Activated T-helper 17 cell treated with anti-CD3 and anti-CD28 coated beads, Interleukin-2, amount 50 U/mL, for 72 hours (primary cell): ENCODE results near the gene CSPG5. TPM values are rescaled to one million over a fixed set of nuclear protein-coding genes. Genes with fewer than 3 reads are reported as not detected.
A peak's percentile ranks its signal among the peaks of the same experiment; 100 is the strongest.

Source experiments
- ATAC-seq: fragments of 150-1000 bp; cut with Tn5 transposase; replicated peaks from 2 replicates; pipeline ENCODE4 v1.10.0; 2021; ENCODE audit warnings: mild to moderate bottlenecking, moderate library complexity
- H3K27ac Mint-ChIP-seq: one replicate; pipeline ENCODE4 v1.8.0; 2022; ENCODE audit warnings: mixed read lengths
- H3K27me3 Mint-ChIP-seq: one replicate; pipeline ENCODE4 v1.8.0; 2022; ENCODE audit warnings: mixed read lengths
- H3K36me3 Mint-ChIP-seq: one replicate; pipeline ENCODE4 v1.8.0; 2022; ENCODE audit warnings: low read depth, mild to moderate bottlenecking, mixed read lengths
- H3K4me1 Mint-ChIP-seq: one replicate; pipeline ENCODE4 v1.8.0; 2022; ENCODE audit warnings: mixed read lengths
- H3K4me3 Mint-ChIP-seq: one replicate; pipeline ENCODE4 v1.8.0; 2022; ENCODE audit warnings: mild to moderate bottlenecking, mixed read lengths
- H3K9me3 Mint-ChIP-seq: one replicate; pipeline ENCODE4 v1.8.0; 2022; ENCODE audit warnings: mixed read lengths
- total RNA-seq, 2 donors: library from RNA; stranded (reverse); gene quantifications; one replicate each; pipeline ENCODE4 v1.2.3, GENCODE V29; 2022

CSPG5 gene
- total RNA-seq, 2 donors from 2014 or later: 0.79 to 0.91 TPM

- no peaks in the 10 kb centered on the region for H3K9me3 Mint-ChIP-seq
- no peak for ATAC-seq
- no peaks in the 10 kb centered on the region for H3K36me3 Mint-ChIP-seq
- no peak overlapping the region for H3K4me3 Mint-ChIP-seq
- H3K27ac Mint-ChIP-seq: no peak overlapping the region
- no peaks in the 10 kb centered on the region for H3K4me1 Mint-ChIP-seq
- peaks cover 4% of the 10 kb centered on the region for H3K27me3 Mint-ChIP-seq
These were observed 42.3 kb downstream of the CSPG5 start for GRCh38 chr3:47536221-47536891.

GRCh38 chr3:47533996-47534454, 44.6 kb downstream of the CSPG5 start:
- ATAC-seq: no peak
- Mint-ChIP-seq H3K27me3 (peaks cover 4% of the 10 kb centered on the region), H3K9me3 (no peaks in the 10 kb centered on the region), H3K4me3 (no peak overlapping the region), H3K36me3 (no peaks in the 10 kb centered on the region), H3K4me1 (no peaks in the 10 kb centered on the region), H3K27ac (no peak overlapping the region)

GRCh38 chr3:47533481-47533880, 45.2 kb downstream of the CSPG5 start:
- H3K4me1 Mint-ChIP-seq: no peaks in the 10 kb centered on the region
- H3K27me3 Mint-ChIP-seq: no peaks in the 10 kb centered on the region
- H3K9me3 Mint-ChIP-seq: no peaks in the 10 kb centered on the region
- no peak overlapping the region for H3K27ac Mint-ChIP-seq
- H3K4me3 Mint-ChIP-seq: no peak overlapping the region
- peak; percentile 42 for ATAC-seq
- H3K36me3 Mint-ChIP-seq: no peaks in the 10 kb centered on the region

GRCh38 chr3:47527952-47528725, 50.5 kb downstream of the CSPG5 start:
- H3K36me3 Mint-ChIP-seq: no peaks in the 10 kb centered on the region
- H3K27ac Mint-ChIP-seq: no peak overlapping the region
- ATAC-seq: no peak
- H3K4me1 Mint-ChIP-seq: no peaks in the 10 kb centered on the region
- H3K4me3 Mint-ChIP-seq: no peak overlapping the region
- peaks cover 4% of the 10 kb centered on the region for H3K9me3 Mint-ChIP-seq
- no peaks in the 10 kb centered on the region for H3K27me3 Mint-ChIP-seq

- ATAC-seq: no peak
- peaks cover 4% of the 10 kb centered on the region for H3K9me3 Mint-ChIP-seq
- H3K4me1 Mint-ChIP-seq: peaks cover 4% of the 10 kb centered on the region
- H3K27me3 Mint-ChIP-seq: no peaks in the 10 kb centered on the region
- no peaks in the 10 kb centered on the region for H3K36me3 Mint-ChIP-seq
- H3K4me3 Mint-ChIP-seq: no peak overlapping the region
- no peak overlapping the region for H3K27ac Mint-ChIP-seq
These were observed 53.0 kb downstream of the CSPG5 start for GRCh38 chr3:47525617-47526016.

- Mint-ChIP-seq H3K4me1 (peaks cover 4% of the 10 kb centered on the region), H3K36me3 (no peaks in the 10 kb centered on the region), H3K27me3 (no peaks in the 10 kb centered on the region), H3K4me3 (no peak overlapping the region), H3K27ac (no peak overlapping the region), H3K9me3 (peaks cover 4% of the 10 kb centered on the region)
- ATAC-seq: no peak
These were observed 55.2 kb downstream of the CSPG5 start for GRCh38 chr3:47523310-47524073.

- Mint-ChIP-seq H3K4me1 (peaks cover 4% of the 10 kb centered on the region), H3K36me3 (no peaks in the 10 kb centered on the region), H3K27me3 (no peaks in the 10 kb centered on the region), H3K4me3 (no peak overlapping the region), H3K9me3 (no peaks in the 10 kb centered on the region), H3K27ac (no peak overlapping the region)
- peak; percentile 98 for ATAC-seq
These were observed 56.3 kb downstream of the CSPG5 start for GRCh38 chr3:47522082-47522987.

GRCh38 chr3:47520756-47521155, 57.9 kb downstream of the CSPG5 start:
- H3K27me3 Mint-ChIP-seq: no peaks in the 10 kb centered on the region
- no peaks in the 10 kb centered on the region for H3K9me3 Mint-ChIP-seq
- H3K36me3 Mint-ChIP-seq: no peaks in the 10 kb centered on the region
- no peak for ATAC-seq
- no peak overlapping the region for H3K27ac Mint-ChIP-seq
- peaks cover 4% of the 10 kb centered on the region for H3K4me1 Mint-ChIP-seq
- H3K4me3 Mint-ChIP-seq: no peak overlapping the region

- peaks cover 7% of the 10 kb centered on the region for H3K36me3 Mint-ChIP-seq
- no peak overlapping the region for H3K4me3 Mint-ChIP-seq
- H3K4me1 Mint-ChIP-seq: peaks cover 4% of the 10 kb centered on the region
- H3K27ac Mint-ChIP-seq: no peak overlapping the region
- H3K27me3 Mint-ChIP-seq: no peaks in the 10 kb centered on the region
- H3K9me3 Mint-ChIP-seq: no peaks in the 10 kb centered on the region
- no peak for ATAC-seq
These were observed 60.7 kb downstream of the CSPG5 start for GRCh38 chr3:47517937-47518336.

- no peak overlapping the region for H3K4me3 Mint-ChIP-seq
- H3K36me3 Mint-ChIP-seq: peaks cover 19% of the 10 kb centered on the region
- no peaks in the 10 kb centered on the region for H3K9me3 Mint-ChIP-seq
- H3K27me3 Mint-ChIP-seq: no peaks in the 10 kb centered on the region
- H3K4me1 Mint-ChIP-seq: peaks cover under 1% of the 10 kb centered on the region
- no peak for ATAC-seq
- H3K27ac Mint-ChIP-seq: no peak overlapping the region
These were observed 62.8 kb downstream of the CSPG5 start for GRCh38 chr3:47515864-47516319.

- peaks cover 6% of the 10 kb centered on the region for H3K4me1 Mint-ChIP-seq
- ATAC-seq: no peak
- H3K27me3 Mint-ChIP-seq: no peaks in the 10 kb centered on the region
- peaks cover 27% of the 10 kb centered on the region for H3K36me3 Mint-ChIP-seq
- peak overlapping the region; percentile 58 for H3K27ac Mint-ChIP-seq
- peak overlapping the region; percentile 49 for H3K4me3 Mint-ChIP-seq
- no peaks in the 10 kb centered on the region for H3K9me3 Mint-ChIP-seq
These were observed 63.6 kb downstream of the CSPG5 start for GRCh38 chr3:47515100-47515499.

GRCh38 chr3:47513125-47513929, 65.3 kb downstream of the CSPG5 start, which contains the start of gene ELP6:
Gene ELP6 (minus strand): TSS chr3:47513712. CDS start chr3:47513590, 122 bp downstream.
- peak within 1 kb of the TSS; percentile 91 for H3K4me3 Mint-ChIP-seq
- H3K9me3 Mint-ChIP-seq: no peaks in the 10 kb centered on the region
- no peaks in the 10 kb centered on the region for H3K27me3 Mint-ChIP-seq
- H3K4me1 Mint-ChIP-seq: peaks cover 6% of the 10 kb centered on the region
- peak within 1 kb of the TSS; percentile 95 for H3K27ac Mint-ChIP-seq
- H3K36me3 Mint-ChIP-seq: peaks cover 44% of the 10 kb centered on the region
- peak; percentile 97 for ATAC-seq
